IMR-90 (cell line): ENCODE data around the gene PAXX. TPM values are rescaled to one million over a fixed set of nuclear protein-coding genes. Genes with fewer than 3 reads are reported as not detected.

Experiments
- ATAC-seq: fragments of 200-7000 bp; cut with Tn5 transposase; 2 replicates; pipeline ENCODE4 v1.9.1; 2020; ENCODE audit warnings: low read depth, mild to moderate bottlenecking, moderate library complexity
- BruUV-seq: library from RNA; stranded (reverse); fragments of 400-500 nt; replicated peaks from 2 replicates; lab custom pipeline; 2021; lab: Mats Ljungman, UMichigan
- CTCF ChIA-PET: fragments of 300-600 bp; formaldehyde crosslinking; extraction: SDS; loops from one replicate; lab custom pipeline; 2021; ENCODE audit warnings: antibody characterized with exemption; lab: Yijun Ruan, JAX
- POLR2A ChIA-PET: fragments of 300-600 bp; sonication (Branson Sonifier 250); formaldehyde crosslinking; loops from one replicate; lab custom pipeline; 2022; ENCODE audit warnings: antibody characterized with exemption; ENCODE audit not compliant: unreplicated experiment; lab: Charles Lee
- DNase-seq: peaks from one replicate; pipeline ENCODE4 v3.0.0; 2013
- H2AFZ ChIP-seq: replicated peaks from 2 replicates; pipeline ENCODE3; 2013; ENCODE audit warnings: low read length, mild to moderate bottlenecking; ENCODE audit not compliant: poor library complexity
- H2AK5ac ChIP-seq: 2 replicates; pipeline ENCODE4 v1.6.1; 2013; ENCODE audit warnings: low read depth, low read length, inconsistent platforms
- H2AK9ac ChIP-seq: replicated peaks from 2 replicates; pipeline ENCODE3; 2013; ENCODE audit warnings: mild to moderate bottlenecking, low read depth, low read length, moderate library complexity; ENCODE audit not compliant: poor library complexity
- H2BK120ac ChIP-seq: 2 replicates; pipeline ENCODE4 v1.6.1; 2013; ENCODE audit warnings: low read depth, low read length, inconsistent platforms
- H2BK15ac ChIP-seq: 3 replicates; pipeline ENCODE4 v1.6.1; 2013; ENCODE audit warnings: low read depth, low read length, inconsistent platforms
- H2BK20ac ChIP-seq: 2 replicates; pipeline ENCODE4 v1.6.1; 2013; ENCODE audit warnings: low read depth, mild to moderate bottlenecking, inconsistent platforms, low read length, moderate library complexity
- H2BK5ac ChIP-seq: 2 replicates; pipeline ENCODE4 v1.6.1; 2013; ENCODE audit warnings: mild to moderate bottlenecking, low read depth, low read length, inconsistent platforms; ENCODE audit not compliant: poor library complexity, severe bottlenecking
- H3K14ac ChIP-seq: replicated peaks from 2 replicates; pipeline ENCODE4 v1.6.1; 2013; ENCODE audit warnings: low read depth, low read length, inconsistent platforms
- H3K18ac ChIP-seq: 2 replicates; pipeline ENCODE4 v1.6.1; 2013; ENCODE audit warnings: low read depth, low read length, control low read depth
- H3K23ac ChIP-seq: 2 replicates; pipeline ENCODE4 v1.6.1; 2013; ENCODE audit warnings: low read depth, low read length, inconsistent platforms
- H3K27ac ChIP-seq: 2 replicates; pipeline ENCODE4 v1.5.1; 2013; ENCODE audit warnings: mild to moderate bottlenecking, control low read depth, low read length; ENCODE audit not compliant: insufficient read depth
- H3K27me3 ChIP-seq: 2 replicates; pipeline ENCODE4 v1.6.1; 2013; ENCODE audit warnings: low read length; ENCODE audit not compliant: control insufficient read depth, insufficient read depth
- H3K36me3 ChIP-seq: 2 replicates; pipeline ENCODE4 v1.6.1; 2013; ENCODE audit warnings: low read length, mixed read lengths; ENCODE audit not compliant: control insufficient read depth, insufficient read depth
- H3K4ac ChIP-seq: 2 replicates; pipeline ENCODE4 v1.6.1; 2013; ENCODE audit warnings: low read depth, low read length, inconsistent platforms
- H3K4me1 ChIP-seq: 2 replicates; pipeline ENCODE4 v1.6.1; 2013; ENCODE audit warnings: low read length, mixed read lengths; ENCODE audit not compliant: control insufficient read depth, insufficient read depth
- H3K4me2 ChIP-seq: 2 replicates; pipeline ENCODE4 v1.6.1; 2013; ENCODE audit warnings: low read depth, mild to moderate bottlenecking, control low read depth, low read length, moderate library complexity
- H3K4me3 ChIP-seq: 2 replicates; pipeline ENCODE4 v1.5.1; 2013; ENCODE audit warnings: low read depth, mild to moderate bottlenecking, control low read depth, low read length, moderate library complexity; ENCODE audit not compliant: insufficient read depth
- H3K56ac ChIP-seq: 2 replicates; pipeline ENCODE4 v1.6.1; 2013; ENCODE audit warnings: low read length, inconsistent platforms; ENCODE audit not compliant: insufficient read depth; ENCODE audit errors: extremely low read depth
- H3K79me1 ChIP-seq, 2 experiments: 2 replicates each; pipeline ENCODE4 v1.6.1; 2013; ENCODE audit warnings: low read length in 2 of 2, inconsistent platforms in 1 of 2, low read depth in 1 of 2
- H3K9ac ChIP-seq: 2 replicates; pipeline ENCODE4 v1.6.1; 2013; ENCODE audit warnings: low read depth, low read length, control low read depth
- H3K9me1 ChIP-seq: 2 replicates; pipeline ENCODE4 v1.6.1; 2013; ENCODE audit warnings: low read length, inconsistent platforms; ENCODE audit not compliant: insufficient read depth
- H3K9me3 ChIP-seq: 2 replicates; pipeline ENCODE4 v1.6.1; 2013; ENCODE audit warnings: low read length; ENCODE audit not compliant: control insufficient read depth, insufficient read depth
- H4K20me1 ChIP-seq: 2 replicates; pipeline ENCODE4 v1.6.1; 2013; ENCODE audit warnings: low read length, inconsistent platforms; ENCODE audit not compliant: insufficient read depth
- H4K5ac ChIP-seq: 2 replicates; pipeline ENCODE4 v1.6.1; 2013; ENCODE audit warnings: mild to moderate bottlenecking, low read depth, low read length, control low read depth
- H4K8ac ChIP-seq, 2 experiments: 2 replicates each; pipeline ENCODE4 v1.6.1; 2013; ENCODE audit warnings: low read depth in 2 of 2, low read length in 2 of 2, control low read depth in 1 of 2, inconsistent platforms in 1 of 2
- H4K91ac ChIP-seq: 2 replicates; pipeline ENCODE4 v1.6.1; 2013; ENCODE audit warnings: low read depth, low read length, inconsistent platforms; ENCODE audit not compliant: insufficient read depth
- RAD21 ChIP-seq: IDR thresholded peaks from 2 replicates; pipeline ENCODE4 v1.6.1; 2012; ENCODE audit warnings: low read length, improper control_type of control experiment
- WGBS, 2 experiments: methylation state at CpG; one replicate each; pipeline versions ENCODE4 v1.1.5 to v1.1.7; 2013; ENCODE audit warnings: missing lambda C conversion rate in 2 of 2; ENCODE audit not compliant: insufficient read length in 1 of 2; ENCODE audit errors: extremely low coverage in 2 of 2; 5-methylcytosine and 5-hydroxymethylcytosine counted together
- dilution Hi-C: fragments of 300-500 bp; cut with HindIII; formaldehyde crosslinking; loops from one replicate; pipeline ENCODE4 v1.14.3; 2018; ENCODE audit warnings: low sequenced_read_pairs; ENCODE audit not compliant: unreplicated experiment
- in situ Hi-C: fragments of 300-500 bp; cut with MboI; formaldehyde crosslinking; loops from 3 replicates; pipeline ENCODE4 v1.14.3; 2019; ENCODE audit warnings: low sequenced_read_pairs, inconsistent platforms, mixed read lengths
- intact Hi-C: fragments of 100-400 bp; cut with micrococcal nuclease; formaldehyde crosslinking; loops from 2 replicates; pipeline ENCODE4 v1.10.0; 2022
- polyA plus RNA-seq, 3 experiments: library from polyadenylated mRNA; depleted of rRNA; stranded (reverse); fragments of >200 nt; gene quantifications; 2 replicates each; pipeline ENCODE4 v1.2.3, GENCODE V29; 2012; ENCODE audit warnings: low replicate concordance in 1 of 3
- total RNA-seq: library from RNA; depleted of rRNA; stranded (reverse); fragments of >200 nt; gene quantifications from 2 replicates; pipeline ENCODE4 v1.2.3, GENCODE V29; 2012

PAXX gene
- total and polyA plus RNA-seq, 2 of the 4 experiments (the other 2 are of a cell fraction), result 5.7 to 24.6 TPM

- no peak overlapping the region for H3K27ac ChIP-seq
- H3K4ac ChIP-seq, result no peak overlapping the region
- no peaks in the 10 kb centered on the region for H3K4me1 ChIP-seq
- no peak overlapping the region for H3K4me2 ChIP-seq
- no peak overlapping the region for H3K56ac ChIP-seq
- no TSS peak for BruUV-seq
- H3K4me3 ChIP-seq, result no peak overlapping the region
- no peak overlapping the region for H3K18ac ChIP-seq
- no peaks in the 10 kb centered on the region for H3K79me1 ChIP-seq
- no peak for TF ChIP-seq RAD21
- no peak overlapping the region for H2BK20ac ChIP-seq
- ChIA-PET CTCF (no interaction called here), POLR2A (no interaction called here)
- H2BK5ac ChIP-seq, result no peak overlapping the region
- intact Hi-C loops (no loop called here), in situ Hi-C loops (no loop called here), dilution Hi-C loops (no loop called here)
- no peak overlapping the region for H2AFZ ChIP-seq
- no peak overlapping the region for H4K91ac ChIP-seq
- H4K5ac ChIP-seq, result no peak overlapping the region
- H3K27me3 ChIP-seq, result peaks cover 14% of the 10 kb centered on the region; the same call in 1 of the 2 replicates
- H3K9ac ChIP-seq, result no peak overlapping the region
- H4K8ac ChIP-seq, result no peak overlapping the region
- H3K9me3 ChIP-seq, result no peaks in the 10 kb centered on the region
- ATAC-seq, result no peak
- H2AK5ac ChIP-seq, result no peak overlapping the region
- H4K20me1 ChIP-seq, result no peaks in the 10 kb centered on the region
- no peak overlapping the region for H2BK120ac ChIP-seq
- 60% methylated on average over 9 of the region's 14 CpGs; no CpG with 5 or more reads in 1 of the 2 experiments for WGBS, 2 experiments
- no peak overlapping the region for H2BK15ac ChIP-seq
- no peaks in the 10 kb centered on the region for H3K9me1 ChIP-seq
- H3K23ac ChIP-seq, result no peak overlapping the region
- no peak overlapping the region for H2AK9ac ChIP-seq
- no peak for DNase-seq
- H3K36me3 ChIP-seq, result no peaks in the 10 kb centered on the region
- H3K14ac ChIP-seq, result no peak overlapping the region
Observed at GRCh38 chr9:136971746-136972145, 20.5 kb upstream of the PAXX start.
